HepG2 (cell line): ENCODE data around the gene ESRRG. TPM values are rescaled to one million over a fixed set of nuclear protein-coding genes. Genes with fewer than 3 reads are reported as not detected.
A peak's percentile ranks its signal among the peaks of the same experiment; 100 is the strongest.

Experiments used
- ATAC-seq: fragments of 200-7000 bp; cut with Tn5 transposase; 3 replicates; pipeline ENCODE4 v1.9.1; 2020; ENCODE audit warnings: mild to moderate bottlenecking, moderate library complexity
- BruUV-seq: library from RNA; stranded (reverse); fragments of 400-500 nt; replicated peaks from 2 replicates; lab custom pipeline; 2021; lab: Mats Ljungman, UMichigan
- CTCF ChIA-PET: fragments of 300-600 bp; formaldehyde crosslinking; extraction: SDS; loops from one replicate; lab custom pipeline; 2021; ENCODE audit warnings: low total read pairs, inconsistent platforms, low intra/inter-chr PET ratio; lab: Yijun Ruan, JAX
- POLR2A ChIA-PET: fragments of 350-600 bp; sonication (Branson Sonifier 250); formaldehyde crosslinking; loops from one replicate; lab custom pipeline; 2020; ENCODE audit warnings: antibody characterized with exemption, inconsistent platforms; lab: Yijun Ruan, JAX
- DNase-seq: peaks from one replicate; pipeline ENCODE4 v3.0.0-alpha.2; 2015; ENCODE audit warnings: low spot score
- FAIRE-seq: peaks from 3 replicates; lab custom pipeline; 2011; peaks lifted over from hg19 to GRCh38; lab: Jason Lieb, UNC
- H2AFZ ChIP-seq: one replicate; pipeline ENCODE4 v1.6.1; 2011; ENCODE audit warnings: low read length, inconsistent platforms
- H3K27ac ChIP-seq: fragments of 300-600 bp; 3 replicates; pipeline ENCODE4 v1.8.0; 2011; ENCODE audit warnings: mixed run types, mild to moderate bottlenecking, mixed read lengths, low read length, inconsistent platforms; ENCODE audit not compliant: insufficient read depth; ENCODE audit errors: extremely low read length
- H3K27me3 ChIP-seq, 2 experiments: fragments of 200-600 bp in 1 of 2; 2 replicates in 1 of 2; 3 replicates in 1 of 2; pipeline versions ENCODE4 v1.6.0 to v1.8.0; 2011; ENCODE audit warnings: low read length in 2 of 2, mild to moderate bottlenecking in 2 of 2, moderate library complexity in 2 of 2, inconsistent platforms in 1 of 2; ENCODE audit not compliant: insufficient read depth in 2 of 2, control insufficient read depth in 1 of 2
- H3K36me3 ChIP-seq, 2 experiments: fragments of 200-600 bp in 1 of 2; replicated peaks in 1 of 2; 2 replicates in 1 of 2; 3 replicates in 1 of 2; pipeline versions ENCODE4 v1.5.1 to v1.8.0; 2011; ENCODE audit warnings: low read length in 2 of 2, inconsistent platforms in 1 of 2; ENCODE audit not compliant: insufficient read depth in 2 of 2, control insufficient read depth in 1 of 2
- H3K4me1 ChIP-seq: 2 replicates; pipeline ENCODE4 v1.5.1; 2012; ENCODE audit warnings: low read length, inconsistent platforms; ENCODE audit not compliant: insufficient read depth
- H3K4me2 ChIP-seq: 2 replicates; pipeline ENCODE4 v1.6.0; 2011; ENCODE audit warnings: low read depth, low read length, inconsistent platforms
- H3K4me3 ChIP-seq, 3 experiments: fragments of 200-600 bp in 1 of 3; sonication (generic), shearing (Covaris generic) in 1 of 3; replicated peaks in 1 of 3; 2 replicates each; pipeline ENCODE4 v1.5.1; 2011 to 2016; ENCODE audit warnings: low read length in 3 of 3, inconsistent platforms in 2 of 3, low read depth in 2 of 3, mild to moderate bottlenecking in 2 of 3, control low read depth in 1 of 3, mixed read lengths in 1 of 3; ENCODE audit not compliant: insufficient read depth in 1 of 3
- H3K79me2 ChIP-seq: one replicate; pipeline ENCODE4 v1.6.1; 2011; ENCODE audit warnings: low read length, inconsistent platforms; ENCODE audit not compliant: insufficient read depth
- H3K9ac ChIP-seq: 2 replicates; pipeline ENCODE4 v1.6.0; 2011; ENCODE audit warnings: mild to moderate bottlenecking, low read depth, low read length, inconsistent platforms; ENCODE audit not compliant: insufficient read depth
- H3K9me3 ChIP-seq: 2 replicates; pipeline ENCODE4 v1.5.1; 2012; ENCODE audit warnings: mild to moderate bottlenecking, low read length
- H4K20me1 ChIP-seq: 2 replicates; pipeline ENCODE4 v1.6.0; 2011; ENCODE audit warnings: inconsistent platforms, mild to moderate bottlenecking, low read length, moderate library complexity; ENCODE audit not compliant: insufficient read depth
- ATF7 ChIP-seq, 2 experiments: fragments of 450-650 bp in 1 of 2; sonication (generic) in 1 of 2; formaldehyde crosslinking in 1 of 2; IDR thresholded peaks; 2 replicates each; pipeline versions ENCODE4 v1.4.0 to v1.6.1; 2016 to 2020; ENCODE audit warnings: antibody characterized with exemption in 1 of 2, mild to moderate bottlenecking in 1 of 2, missing genetic modification reagents in 1 of 2
- EHMT2 ChIP-seq: fragments of 200-600 bp; sonication (generic); IDR thresholded peaks from 2 replicates; pipeline ENCODE4 v1.7.0; 2017; ENCODE audit warnings: antibody characterized with exemption, low read depth, low read length, borderline replicate concordance
- ZNF260 ChIP-seq: sonication (generic); formaldehyde crosslinking; IDR thresholded peaks from 2 replicates; pipeline ENCODE4 v1.4.0; 2020; ENCODE audit warnings: missing genetic modification reagents, low read depth, mild to moderate bottlenecking, borderline replicate concordance
- WGBS: methylation state at CpG from one replicate; pipeline ENCODE4 v1.1.6; 2017; ENCODE audit warnings: low lambda C conversion rate; 5-methylcytosine and 5-hydroxymethylcytosine counted together
- in situ Hi-C: cut with HindIII; loops from 2 replicates; pipeline ENCODE4 v1.10.0; 2017; ENCODE audit warnings: low pct_unique_long_range_greater_than_20kb; ENCODE audit not compliant: extremely low pct_ligation_motif_present
- intact Hi-C: fragments of 100-400 bp; cut with micrococcal nuclease; formaldehyde crosslinking; loops from one replicate; pipeline ENCODE4 v1.10.0; 2022; ENCODE audit not compliant: unreplicated experiment
- polyA plus RNA-seq, 8 experiments: library from polyadenylated mRNA; depleted of rRNA in 3 of 8; stranded (reverse) in 7 of 8; unstranded in 1 of 8; fragments of >200 nt; fragmentation: Illumina TruSeq in 4 of 8; extraction: Trizol in 4 of 8; gene quantifications; 2 replicates each; pipeline versions ENCODE4 v1.2.1 to v1.2.3, GENCODE V29; 2011 to 2016; ENCODE audit warnings: low read depth in 4 of 8, missing spikeins in 1 of 8, mixed read lengths in 1 of 8; ENCODE audit not compliant: insufficient read depth in 1 of 8
- total RNA-seq, 5 experiments: library from RNA; depleted of rRNA; stranded (reverse); fragments of >200 nt; fragmentation: Illumina TruSeq; extraction: Trizol; gene quantifications; 2 replicates each; pipeline ENCODE4 v1.2.3, GENCODE V29; 2016; ENCODE audit warnings: low read depth in 1 of 5
- TF ChIP-seq, protein P1 (sequence below): sonication (generic); formaldehyde crosslinking; IDR thresholded peaks from 2 replicates; pipeline ENCODE4 v1.4.0; 2020; ENCODE audit warnings: low read depth, mild to moderate bottlenecking, missing genetic modification reagents
- TF ChIP-seq, protein P2 (sequence below): sonication (generic); formaldehyde crosslinking; IDR thresholded peaks from 2 replicates; pipeline ENCODE4 v1.5.0; 2020; ENCODE audit warnings: mild to moderate bottlenecking, missing genetic modification reagents

Gene ESRRG
- total and polyA plus RNA-seq, 2 of the 13 experiments (the other 11 are each of a cell fraction or from before 2014, with no cell fraction given), result not detected

DNA sequence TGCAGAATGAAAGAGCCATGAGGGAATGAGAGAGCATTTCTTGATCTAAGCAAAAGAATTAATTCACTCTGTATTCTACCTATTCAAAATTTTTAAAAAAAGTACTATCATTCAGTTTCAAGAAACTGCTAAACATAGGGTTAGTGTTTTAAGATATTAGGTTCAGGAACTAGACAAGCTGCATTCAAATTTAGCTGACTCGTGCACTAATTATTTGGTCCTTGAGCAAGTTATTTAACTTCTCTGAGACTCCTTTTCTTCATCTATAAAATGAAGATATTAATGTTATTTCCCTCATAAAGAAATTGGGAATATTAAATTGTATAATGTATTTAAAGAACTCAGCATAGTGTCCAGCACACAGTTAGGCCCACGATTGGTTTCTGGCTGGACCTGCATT is 225.0 kb downstream of the ESRRG start (continued):
- TF ChIP-seq, protein P1, sequence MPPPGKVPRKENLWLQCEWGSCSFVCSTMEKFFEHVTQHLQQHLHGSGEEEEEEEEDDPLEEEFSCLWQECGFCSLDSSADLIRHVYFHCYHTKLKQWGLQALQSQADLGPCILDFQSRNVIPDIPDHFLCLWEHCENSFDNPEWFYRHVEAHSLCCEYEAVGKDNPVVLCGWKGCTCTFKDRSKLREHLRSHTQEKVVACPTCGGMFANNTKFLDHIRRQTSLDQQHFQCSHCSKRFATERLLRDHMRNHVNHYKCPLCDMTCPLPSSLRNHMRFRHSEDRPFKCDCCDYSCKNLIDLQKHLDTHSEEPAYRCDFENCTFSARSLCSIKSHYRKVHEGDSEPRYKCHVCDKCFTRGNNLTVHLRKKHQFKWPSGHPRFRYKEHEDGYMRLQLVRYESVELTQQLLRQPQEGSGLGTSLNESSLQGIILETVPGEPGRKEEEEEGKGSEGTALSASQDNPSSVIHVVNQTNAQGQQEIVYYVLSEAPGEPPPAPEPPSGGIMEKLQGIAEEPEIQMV (CRISPR knock-in tag), result no peak
- no peak for TF ChIP-seq EHMT2
- no peak for TF ChIP-seq ZNF260 (CRISPR knock-in tag)
- TF ChIP-seq, all 625 proteins: peak for 2

DNA sequence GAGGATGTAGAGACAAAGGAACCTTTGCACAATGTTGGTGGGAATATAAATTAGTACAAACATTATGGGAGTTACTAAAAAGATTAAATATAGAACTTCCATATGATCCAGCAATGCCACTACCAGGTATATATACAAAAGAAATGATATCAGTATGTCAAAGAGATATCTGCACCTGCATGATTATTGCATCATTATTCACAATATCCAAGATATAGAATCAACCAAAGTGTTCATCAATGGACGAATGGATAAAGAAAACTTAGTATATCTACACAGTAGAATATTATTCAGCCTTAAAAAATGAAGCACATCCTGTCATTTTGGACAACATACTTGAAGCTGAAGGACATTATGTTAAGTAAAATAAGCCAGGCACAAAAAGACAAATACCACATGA is 238.2 kb downstream of the ESRRG start:
- FAIRE-seq, result no peak
- 0% methylated on average over 1 of the region's 1 CpG for WGBS

More for the DNA sequence above, 238.2 kb downstream of the ESRRG start:
- Histone ChIP-seq H3K4me3 (no peak overlapping the region), H3K9ac (no peak overlapping the region), H2AFZ (no peak overlapping the region), H3K27me3 (no peaks in the 10 kb centered on the region), H4K20me1 (no peaks in the 10 kb centered on the region), H3K4me1 (no peaks in the 10 kb centered on the region), H3K9me3 (no peaks in the 10 kb centered on the region), H3K27ac (no peak overlapping the region), H3K36me3 (no peaks in the 10 kb centered on the region), H3K79me2 (no peaks in the 10 kb centered on the region), H3K4me2 (no peak overlapping the region)
- in situ Hi-C loops, result no loop called here
- CTCF ChIA-PET, result no interaction called here
- POLR2A ChIA-PET, result no interaction called here
- DNase-seq (no peak), ATAC-seq (no peak)
- no TSS peak for BruUV-seq
- intact Hi-C loops, result no loop called here
- TF ChIP-seq, protein P2, sequence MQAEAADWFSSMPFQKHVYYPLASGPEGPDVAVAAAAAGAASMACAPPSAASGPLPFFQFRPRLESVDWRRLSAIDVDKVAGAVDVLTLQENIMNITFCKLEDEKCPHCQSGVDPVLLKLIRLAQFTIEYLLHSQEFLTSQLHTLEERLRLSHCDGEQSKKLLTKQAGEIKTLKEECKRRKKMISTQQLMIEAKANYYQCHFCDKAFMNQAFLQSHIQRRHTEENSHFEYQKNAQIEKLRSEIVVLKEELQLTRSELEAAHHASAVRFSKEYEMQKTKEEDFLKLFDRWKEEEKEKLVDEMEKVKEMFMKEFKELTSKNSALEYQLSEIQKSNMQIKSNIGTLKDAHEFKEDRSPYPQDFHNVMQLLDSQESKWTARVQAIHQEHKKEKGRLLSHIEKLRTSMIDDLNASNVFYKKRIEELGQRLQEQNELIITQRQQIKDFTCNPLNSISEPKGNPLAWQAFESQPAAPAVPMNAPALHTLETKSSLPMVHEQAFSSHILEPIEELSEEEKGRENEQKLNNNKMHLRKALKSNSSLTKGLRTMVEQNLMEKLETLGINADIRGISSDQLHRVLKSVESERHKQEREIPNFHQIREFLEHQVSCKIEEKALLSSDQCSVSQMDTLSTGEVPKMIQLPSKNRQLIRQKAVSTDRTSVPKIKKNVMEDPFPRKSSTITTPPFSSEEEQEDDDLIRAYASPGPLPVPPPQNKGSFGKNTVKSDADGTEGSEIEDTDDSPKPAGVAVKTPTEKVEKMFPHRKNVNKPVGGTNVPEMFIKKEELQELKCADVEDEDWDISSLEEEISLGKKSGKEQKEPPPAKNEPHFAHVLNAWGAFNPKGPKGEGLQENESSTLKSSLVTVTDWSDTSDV (CRISPR knock-in tag), result no peak
- peak; percentile 63 for TF ChIP-seq ATF7 (IDR thresholded peaks at IDR 0.05)
- no peak for TF ChIP-seq ATF7 (CRISPR knock-in tag; IDR thresholded peaks at IDR 0.05)
